NCI-H1436 (cell line): ENCODE results near the gene CAPN1.
"Not testable (repeated sequence)": the region's sequence is repeated elsewhere in the genome, so short reads cannot be mapped to it uniquely, and the experiment has no call there.

Experiments used
- DNase-seq: peaks from one replicate; lab custom pipeline; 2025; lab: John Stamatoyannopoulos, UW

The CAPN1 gene

GRCh38 chr11:65160643-65161042, 21.1 kb upstream of the CAPN1 start:
- DNase-seq, result no peak

GRCh38 chr11:65163684-65164083, 18.0 kb upstream of the CAPN1 start:
- DNase-seq, result no peak

- DNase-seq, result no peak
These were observed 16.1 kb upstream of the CAPN1 start for GRCh38 chr11:65165410-65166317.

- no peak for DNase-seq
These were observed 14.8 kb upstream of the CAPN1 start for GRCh38 chr11:65166893-65167292.

- no peak for DNase-seq
These were observed 14.1 kb upstream of the CAPN1 start for GRCh38 chr11:65167656-65168055.

- DNase-seq, result no peak
These were observed 12.5 kb upstream of the CAPN1 start for GRCh38 chr11:65169164-65169641.

GRCh38 chr11:65170058-65170534, 11.6 kb upstream of the CAPN1 start, which contains the start of gene SPDYC:
TSS of gene SPDYC (plus strand) at chr11:65170233. CDS start at chr11:65171358, 1,125 bp downstream.
- DNase-seq, result no peak

GRCh38 chr11:65172600-65172999, 9.1 kb upstream of the CAPN1 start:
- no peak for DNase-seq

- not testable (repeated sequence) for DNase-seq
These were observed 7.1 kb upstream of the CAPN1 start for GRCh38 chr11:65174571-65175010.

- DNase-seq, result peak; percentile 59
These were observed 705 bp upstream of the CAPN1 start for GRCh38 chr11:65180877-65181568.

GRCh38 chr11:65182258-65183170, 786 bp downstream of the CAPN1 start:
- no peak for DNase-seq

GRCh38 chr11:65183201-65183891, 1.6 kb downstream of the CAPN1 start:
- DNase-seq, result no peak

- no peak for DNase-seq
These were observed 2.4 kb downstream of the CAPN1 start for GRCh38 chr11:65184146-65184545.

- no peak for DNase-seq
These were observed 3.4 kb downstream of the CAPN1 start for GRCh38 chr11:65185171-65185570.

GRCh38 chr11:65185869-65186341, 4.2 kb downstream of the CAPN1 start:
- DNase-seq, result no peak

- no peak for DNase-seq
These were observed 5.0 kb downstream of the CAPN1 start for GRCh38 chr11:65186701-65187100.

- no peak for DNase-seq
These were observed 5.5 kb downstream of the CAPN1 start for GRCh38 chr11:65187146-65187675.

- DNase-seq, result no peak
These were observed 6.3 kb downstream of the CAPN1 start for GRCh38 chr11:65187971-65188461.

GRCh38 chr11:65188486-65188885, 6.8 kb downstream of the CAPN1 start:
- no peak for DNase-seq

- DNase-seq, result no peak
These were observed 7.5 kb downstream of the CAPN1 start for GRCh38 chr11:65189191-65189590.
